Measurements from ENCODE around the gene AMZ1.

- TF ChIP-seq, protein P1, sequence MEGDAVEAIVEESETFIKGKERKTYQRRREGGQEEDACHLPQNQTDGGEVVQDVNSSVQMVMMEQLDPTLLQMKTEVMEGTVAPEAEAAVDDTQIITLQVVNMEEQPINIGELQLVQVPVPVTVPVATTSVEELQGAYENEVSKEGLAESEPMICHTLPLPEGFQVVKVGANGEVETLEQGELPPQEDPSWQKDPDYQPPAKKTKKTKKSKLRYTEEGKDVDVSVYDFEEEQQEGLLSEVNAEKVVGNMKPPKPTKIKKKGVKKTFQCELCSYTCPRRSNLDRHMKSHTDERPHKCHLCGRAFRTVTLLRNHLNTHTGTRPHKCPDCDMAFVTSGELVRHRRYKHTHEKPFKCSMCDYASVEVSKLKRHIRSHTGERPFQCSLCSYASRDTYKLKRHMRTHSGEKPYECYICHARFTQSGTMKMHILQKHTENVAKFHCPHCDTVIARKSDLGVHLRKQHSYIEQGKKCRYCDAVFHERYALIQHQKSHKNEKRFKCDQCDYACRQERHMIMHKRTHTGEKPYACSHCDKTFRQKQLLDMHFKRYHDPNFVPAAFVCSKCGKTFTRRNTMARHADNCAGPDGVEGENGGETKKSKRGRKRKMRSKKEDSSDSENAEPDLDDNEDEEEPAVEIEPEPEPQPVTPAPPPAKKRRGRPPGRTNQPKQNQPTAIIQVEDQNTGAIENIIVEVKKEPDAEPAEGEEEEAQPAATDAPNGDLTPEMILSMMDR (IDR thresholded peaks at IDR 0.05): no peak
- no peak for TF ChIP-seq POLR2A (IDR thresholded peaks at IDR 0.05)
These were observed 28.9 kb downstream of the AMZ1 start for GRCh38 chr7:2716906-2717292.
